ENCODE results near the gene CWC15.
A peak's percentile ranks its signal among the peaks of the same experiment; 100 is the strongest.
"Not testable (repeated sequence)": the region's sequence is repeated elsewhere in the genome, so short reads cannot be mapped to it uniquely, and the experiment has no call there.

The CWC15 gene

DNA sequence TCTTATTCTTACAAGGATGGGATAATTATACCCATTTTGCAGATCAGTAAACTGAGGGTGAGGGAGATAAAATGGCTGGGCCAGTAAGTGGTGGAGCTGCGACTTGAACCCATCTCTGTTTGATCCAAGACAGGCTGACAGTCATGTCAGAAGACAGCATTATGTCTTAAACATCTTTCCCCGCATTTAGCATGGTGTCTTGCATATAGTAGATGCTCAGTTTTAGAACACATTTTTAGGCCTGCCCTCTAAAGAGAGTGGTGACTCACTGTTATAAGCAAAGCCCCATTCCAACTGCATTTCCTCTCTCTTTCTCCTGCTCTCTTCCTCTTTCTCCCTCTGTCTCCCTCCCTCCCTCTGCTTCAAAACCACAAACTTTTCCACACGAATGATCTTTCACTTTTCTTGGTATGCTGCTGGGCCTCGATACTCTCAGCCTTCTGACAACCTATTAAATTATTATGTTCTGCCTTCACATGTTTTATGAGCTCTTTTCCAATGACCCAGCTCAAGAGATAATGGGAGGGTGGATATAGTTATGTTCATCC lies 25.2 kb downstream of the CWC15 start:
- DNase-seq = no peak

DNA sequence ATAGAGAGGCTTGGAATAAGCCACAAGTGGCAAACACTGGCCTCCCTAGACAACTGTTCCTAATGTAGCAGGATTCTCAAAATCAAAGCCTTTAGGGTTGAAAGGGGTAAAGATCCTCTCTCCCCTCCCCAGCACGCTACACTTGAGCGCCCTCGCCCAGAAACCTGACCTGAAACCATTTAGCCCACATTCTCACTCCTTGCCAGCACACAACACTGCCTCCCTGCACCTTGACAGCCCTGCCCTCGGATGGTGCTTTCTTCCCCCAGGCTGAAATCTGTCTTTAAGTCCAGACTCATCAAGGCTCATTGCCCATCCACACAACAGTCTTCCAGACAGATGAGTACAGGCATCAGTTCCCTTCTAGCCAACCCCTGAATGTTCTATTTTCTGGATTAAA lies 26.5 kb downstream of the CWC15 start:
- no peak for DNase-seq

DNA sequence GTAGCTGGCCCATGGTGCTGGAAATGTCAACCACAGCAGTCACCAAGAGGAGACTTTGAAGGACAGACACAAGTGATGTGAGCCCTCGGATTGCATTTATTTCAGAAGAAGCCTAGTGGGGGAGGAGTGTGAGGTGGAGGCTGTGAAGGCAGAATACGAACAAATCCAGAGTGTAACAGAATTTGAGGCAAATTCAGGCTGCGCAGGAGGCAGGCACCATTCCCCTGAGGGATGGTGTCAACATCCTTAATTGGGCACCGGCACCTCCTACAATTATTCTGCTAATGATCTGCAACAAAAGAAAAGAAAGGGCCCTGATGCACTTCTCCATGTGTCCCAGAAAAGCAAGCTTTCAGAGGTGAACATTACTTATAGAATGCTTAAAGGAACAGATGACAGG lies 32.2 kb downstream of the CWC15 start:
- DNase-seq = peak in 2 of 3 experiments; percentile 23 to 71

DNA sequence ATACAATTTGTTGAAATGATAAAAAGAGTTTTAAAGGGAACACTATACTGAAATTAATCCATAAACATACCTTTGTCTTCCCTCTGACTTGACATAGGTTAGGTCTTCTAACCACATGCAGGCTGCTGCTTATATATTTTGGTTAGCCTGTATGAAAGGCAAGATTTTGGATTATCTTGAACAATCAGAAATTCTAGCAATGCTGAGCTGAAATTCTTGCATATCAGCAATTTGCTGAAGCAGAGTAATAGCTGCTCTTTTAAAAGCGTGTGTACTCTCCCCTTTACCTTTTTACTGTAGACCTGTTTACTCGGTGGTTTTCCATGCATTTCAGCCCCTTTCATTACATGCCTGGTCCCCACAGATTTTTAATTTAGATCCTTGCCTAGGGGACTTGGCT lies 34.0 kb downstream of the CWC15 start:
- no peak for DNase-seq

DNA sequence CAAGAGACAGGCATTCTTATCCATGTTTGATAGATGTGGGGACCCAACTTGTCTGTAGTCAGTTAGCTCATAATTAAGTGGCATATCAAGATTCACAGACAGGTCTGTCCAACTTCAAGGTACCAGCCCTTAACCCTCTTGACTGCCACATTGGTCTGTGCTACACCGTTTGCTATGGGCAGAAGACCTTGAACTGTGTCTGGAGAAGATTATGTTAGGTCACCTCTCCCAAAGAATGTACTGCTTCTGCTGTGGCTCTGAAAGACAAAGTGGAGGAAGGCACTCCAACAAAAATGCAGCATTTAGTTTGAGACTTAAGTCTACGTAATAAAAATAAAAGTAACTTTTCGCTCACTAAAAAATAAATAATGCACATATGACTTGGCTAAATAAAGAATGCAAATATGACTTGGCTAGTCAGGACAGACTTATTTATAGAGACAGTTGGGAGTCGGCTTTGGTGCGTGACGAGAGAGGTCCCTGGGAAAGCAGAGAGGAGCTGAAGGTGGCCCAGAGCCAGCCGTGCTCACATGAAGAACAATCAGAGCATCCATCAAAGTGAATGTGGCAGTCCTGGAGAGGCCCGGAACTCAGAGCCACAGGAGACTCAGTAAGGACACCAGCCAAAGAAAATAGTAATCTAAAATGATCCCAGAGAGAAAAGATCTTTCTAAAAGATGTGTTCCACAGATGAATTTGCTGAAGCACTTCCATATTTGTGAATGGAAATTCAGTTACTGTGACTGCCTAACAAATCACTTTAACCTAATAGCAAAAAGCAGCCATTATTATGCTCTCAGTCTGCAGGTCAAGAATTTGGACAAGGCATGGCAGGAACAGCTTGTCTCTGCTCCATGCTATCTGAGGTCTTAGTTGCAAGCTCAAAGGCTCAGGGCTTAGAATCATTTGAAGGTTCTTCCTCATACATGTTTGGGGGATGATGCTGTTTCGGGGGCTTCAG lies 35.0 kb downstream of the CWC15 start:
- DNase-seq = peak in 1 of 3 experiments; percentile 79

DNA sequence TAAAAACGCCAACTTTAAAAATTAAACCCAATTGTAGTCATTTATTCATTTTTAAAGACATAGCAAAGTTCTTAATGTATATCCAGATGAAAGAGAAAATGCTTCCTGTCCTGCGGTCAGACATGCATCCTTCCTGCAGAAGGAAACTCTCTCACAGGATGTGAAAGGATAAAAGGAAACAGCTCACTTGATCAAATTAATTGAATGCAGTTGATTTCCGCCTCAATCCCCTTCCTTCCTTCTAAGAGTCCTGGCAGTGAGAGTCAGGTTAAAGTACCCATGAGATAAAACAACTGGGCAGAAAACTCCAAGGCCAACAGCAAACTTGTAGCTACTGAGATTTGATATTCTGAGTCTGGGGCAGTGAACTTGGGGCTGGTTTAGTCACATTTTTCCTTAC lies 38.5 kb downstream of the CWC15 start:
- no peak for DNase-seq

DNA sequence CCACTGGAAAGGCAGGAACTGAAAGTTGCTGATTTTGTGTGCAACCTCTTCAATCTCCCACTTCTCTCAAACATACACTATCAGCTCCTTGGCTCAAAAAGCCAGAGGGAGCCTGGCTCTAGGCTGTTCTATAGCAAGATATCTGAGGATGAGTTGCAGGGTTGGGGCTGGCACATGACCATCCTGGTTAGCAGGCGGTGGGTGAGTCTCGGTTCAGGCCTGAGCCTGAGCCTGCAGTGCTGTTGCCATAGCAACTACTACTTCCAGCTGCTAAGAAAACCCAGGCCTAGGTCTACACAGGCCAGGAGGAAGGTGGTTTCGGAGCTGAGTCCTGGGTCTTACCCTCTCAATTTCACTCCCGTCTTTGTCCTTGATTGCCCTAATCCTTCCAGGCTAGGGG lies 39.0 kb downstream of the CWC15 start:
- DNase-seq = peak in 1 of 3 experiments; percentile 21

DNA sequence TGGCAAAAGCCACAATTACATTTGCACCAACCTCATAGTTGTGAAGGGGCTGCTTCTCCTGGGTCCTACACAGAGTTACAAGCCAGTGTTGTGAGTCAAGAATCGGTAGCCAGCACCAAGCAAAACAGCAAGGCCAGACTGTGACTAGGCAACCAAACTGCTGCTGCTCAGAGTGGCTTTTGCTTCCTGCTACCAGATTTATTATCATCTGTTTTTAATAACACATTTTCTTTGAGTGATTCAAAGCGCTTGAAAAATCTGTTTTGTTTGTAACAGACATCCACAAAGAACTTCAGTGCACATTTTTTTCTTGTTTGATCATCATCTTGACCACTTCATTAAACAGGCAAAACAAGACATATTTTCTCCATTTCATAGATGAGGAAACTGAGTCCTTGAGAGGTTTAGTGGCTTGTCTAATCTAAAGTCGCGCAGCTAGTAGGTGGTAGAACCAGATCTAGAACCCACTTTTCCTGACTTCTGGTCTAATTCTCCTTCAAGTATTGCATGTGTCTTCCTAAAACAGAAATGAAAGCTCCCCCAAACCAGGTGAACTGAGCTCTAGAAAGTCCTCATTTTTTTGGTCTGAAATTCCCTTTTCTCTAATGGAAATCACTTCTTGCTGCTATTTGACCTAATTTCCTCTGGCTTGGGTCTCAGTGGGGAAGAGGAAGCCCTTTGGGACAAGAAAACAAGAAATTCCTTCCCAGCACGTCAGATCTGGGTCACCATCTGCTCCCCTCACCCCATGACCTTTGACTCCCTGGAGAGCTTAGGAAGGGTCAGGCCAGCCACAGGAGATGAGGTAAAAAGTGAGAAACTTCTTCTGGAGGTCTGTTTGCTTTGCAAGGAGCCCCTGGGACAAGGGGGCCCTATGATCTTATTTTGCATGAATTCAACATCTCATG lies 39.9 kb downstream of the CWC15 start:
- peak in 1 of 3 experiments; percentile 32 for DNase-seq

DNA sequence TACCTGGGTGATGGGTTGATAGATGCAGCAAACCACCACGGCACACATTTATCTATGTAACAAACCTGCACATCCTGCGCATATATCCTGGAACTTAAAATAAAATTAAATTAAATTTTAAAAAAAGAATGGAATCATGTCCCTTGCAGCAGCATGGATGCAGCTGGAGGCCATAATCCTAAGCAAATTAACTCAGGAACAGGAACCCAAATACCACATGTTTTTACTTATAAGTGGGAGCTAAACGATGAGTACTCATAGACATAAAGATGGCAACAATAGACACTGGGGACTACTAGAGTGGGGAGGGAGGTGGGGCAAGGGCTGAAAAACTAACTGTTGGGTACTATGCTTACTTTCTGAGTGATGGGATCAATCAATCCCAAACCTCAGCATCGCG lies 40.9 kb downstream of the CWC15 start:
- no peak for DNase-seq

DNA sequence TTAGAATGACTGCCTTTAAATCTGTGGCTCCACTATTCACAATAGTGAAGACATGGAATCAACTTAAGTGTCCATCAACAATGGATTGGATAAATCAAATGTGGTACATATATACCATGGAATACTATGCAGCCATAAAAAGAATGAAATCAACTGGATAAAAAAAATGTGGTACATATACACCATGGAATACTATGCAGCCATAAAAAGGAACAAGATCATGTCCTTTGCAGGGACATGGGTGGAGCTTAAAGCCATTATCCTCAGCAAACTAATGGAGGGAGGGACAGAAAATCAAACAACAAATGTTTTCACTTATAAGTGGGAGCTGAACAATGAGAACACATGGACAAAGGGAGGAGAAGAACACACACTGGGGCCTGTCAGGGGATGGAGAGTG lies 41.3 kb downstream of the CWC15 start:
- not testable (repeated sequence) for DNase-seq

DNA sequence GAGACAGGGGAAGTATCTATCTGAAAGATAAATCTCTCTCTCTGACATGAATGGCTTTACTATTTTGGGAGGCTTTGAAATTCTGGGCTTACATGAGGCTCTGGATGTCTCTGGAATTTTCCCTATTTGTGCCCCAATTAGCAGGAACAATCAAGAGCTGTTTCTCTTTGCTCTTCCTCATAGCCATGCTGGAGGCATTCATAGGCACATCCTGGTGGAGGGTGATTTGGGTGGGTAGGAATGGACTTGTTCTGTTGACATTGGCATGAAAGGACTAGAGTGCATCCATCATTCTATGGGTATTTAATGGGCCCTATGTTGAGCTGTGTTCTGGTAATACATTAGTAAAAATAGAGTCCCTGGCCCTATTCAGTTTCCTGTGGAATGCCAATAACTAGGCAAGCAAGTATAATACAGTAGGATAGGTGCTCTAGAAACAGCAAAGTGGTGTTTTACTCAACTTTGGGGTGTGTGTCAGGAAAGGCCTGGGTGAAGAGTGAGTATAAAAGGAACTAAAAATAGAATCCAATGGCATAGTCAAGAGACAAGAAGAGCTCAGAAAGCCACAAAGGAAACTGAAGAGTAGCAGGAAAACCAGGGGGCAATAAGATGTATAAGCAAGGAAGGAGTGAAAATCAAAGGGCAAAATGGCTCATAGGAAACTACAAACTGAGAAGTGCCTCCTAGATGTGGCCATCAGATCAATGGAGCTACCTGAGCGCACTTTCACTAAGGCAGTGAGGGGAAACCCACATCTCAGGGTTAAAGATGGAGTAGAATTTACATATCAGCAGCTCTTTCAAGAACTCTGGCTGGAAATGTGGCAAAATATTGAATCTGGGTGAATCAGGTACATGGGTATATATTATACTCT lies 45.0 kb downstream of the CWC15 start:
- no peak for DNase-seq

DNA sequence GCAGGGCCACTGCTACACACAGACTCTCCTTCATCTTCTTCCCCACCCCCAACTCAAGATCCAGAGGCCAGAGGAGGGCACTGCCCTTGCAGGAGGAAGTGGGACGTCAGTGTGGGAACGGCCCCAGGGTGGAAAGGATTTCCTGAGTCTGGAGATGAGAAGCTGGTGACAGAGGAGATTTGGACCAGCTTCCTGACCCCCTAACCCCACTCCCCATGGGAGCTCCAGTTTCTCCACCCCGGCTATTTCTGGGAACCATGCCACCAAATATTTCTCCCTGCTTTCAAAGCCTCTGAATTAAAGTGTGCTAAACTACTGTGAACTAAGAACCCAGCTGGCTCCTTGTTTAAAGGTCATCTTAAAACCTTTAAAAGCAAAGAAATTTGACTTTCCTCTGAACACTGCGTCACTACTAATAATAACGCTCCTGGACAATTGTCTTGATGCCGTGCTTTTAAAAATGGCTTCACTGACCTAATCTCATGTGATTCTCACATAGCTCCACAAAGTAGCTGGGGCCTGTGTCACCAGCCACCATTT lies 46.6 kb downstream of the CWC15 start:
- no peak for DNase-seq

DNA sequence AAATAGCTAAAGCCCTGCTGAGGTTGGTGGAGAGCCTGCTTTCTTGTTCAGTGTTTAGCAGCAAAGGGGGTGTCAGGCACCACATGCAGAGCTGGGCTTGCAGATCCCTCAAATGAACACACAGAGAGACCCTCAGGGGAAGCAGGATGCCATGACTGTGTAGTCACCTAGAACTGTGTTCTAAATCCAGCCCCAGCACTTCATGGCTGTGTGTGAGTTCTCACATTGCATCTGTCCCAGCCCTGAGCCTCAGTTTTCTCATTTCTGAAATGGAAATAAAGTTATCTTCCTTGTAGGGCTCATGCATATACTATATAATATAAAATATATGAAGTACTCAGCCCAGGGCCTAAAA lies 47.1 kb downstream of the CWC15 start:
- DNase-seq = no peak

DNA sequence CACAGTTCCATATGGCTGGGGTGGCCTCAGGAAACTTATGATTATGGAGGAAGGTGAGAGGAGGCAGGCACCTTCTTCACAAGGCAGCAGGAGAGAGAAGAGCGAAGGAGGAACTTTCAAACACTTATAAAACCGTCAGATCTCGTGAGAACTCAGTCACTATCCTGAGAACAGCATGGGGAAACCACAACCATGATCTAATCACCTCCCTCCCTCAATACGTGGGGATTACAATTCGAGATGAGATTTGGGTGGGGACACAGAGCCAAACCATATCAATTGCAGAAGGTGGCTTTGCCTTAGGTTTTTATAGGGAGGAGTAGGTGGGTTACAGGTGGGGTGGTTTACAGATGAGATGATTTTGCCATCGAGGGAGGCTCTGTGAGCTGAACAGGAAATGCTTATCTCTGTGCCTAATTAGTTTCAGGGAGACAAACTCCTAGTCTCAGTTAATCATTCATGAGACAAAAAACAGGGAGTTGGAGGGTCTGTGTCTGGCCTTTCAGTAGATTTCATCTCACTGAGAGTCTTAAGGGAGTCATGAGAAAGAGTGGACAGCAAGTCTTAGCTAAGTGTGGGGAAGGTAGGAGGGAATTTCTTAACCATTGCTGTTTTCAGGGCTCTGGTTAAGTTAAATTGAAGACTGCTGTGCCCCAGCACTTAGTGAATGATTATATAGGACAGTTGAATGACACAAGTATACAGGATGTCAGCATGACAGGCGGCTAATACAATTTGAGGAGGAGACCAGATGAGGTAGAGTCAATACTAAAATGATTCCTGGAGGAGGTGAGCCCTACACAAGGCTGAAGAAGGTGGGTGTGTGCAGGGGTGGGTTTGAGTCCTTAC lies 47.7 kb downstream of the CWC15 start:
- DNase-seq = no peak

DNA sequence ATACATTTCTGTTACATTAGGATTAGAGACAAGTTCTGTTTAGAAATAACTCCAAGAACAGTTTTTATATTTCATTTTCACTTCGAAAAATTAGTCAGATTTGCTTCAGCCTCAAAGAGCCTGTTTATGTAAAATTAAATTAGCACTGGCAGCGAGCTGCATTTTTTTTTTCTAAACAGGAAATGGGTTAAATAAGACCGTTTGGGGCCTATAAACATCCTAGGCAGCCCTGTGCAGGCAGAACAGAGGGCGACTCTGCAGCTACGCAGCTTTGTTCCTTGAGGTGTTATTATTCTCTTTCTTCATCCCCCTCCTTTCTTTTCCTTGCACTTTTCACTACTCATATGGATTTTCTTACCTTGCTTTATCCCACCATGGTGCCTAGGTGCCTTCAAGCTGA lies 48.7 kb downstream of the CWC15 start:
- no peak for DNase-seq

DNA sequence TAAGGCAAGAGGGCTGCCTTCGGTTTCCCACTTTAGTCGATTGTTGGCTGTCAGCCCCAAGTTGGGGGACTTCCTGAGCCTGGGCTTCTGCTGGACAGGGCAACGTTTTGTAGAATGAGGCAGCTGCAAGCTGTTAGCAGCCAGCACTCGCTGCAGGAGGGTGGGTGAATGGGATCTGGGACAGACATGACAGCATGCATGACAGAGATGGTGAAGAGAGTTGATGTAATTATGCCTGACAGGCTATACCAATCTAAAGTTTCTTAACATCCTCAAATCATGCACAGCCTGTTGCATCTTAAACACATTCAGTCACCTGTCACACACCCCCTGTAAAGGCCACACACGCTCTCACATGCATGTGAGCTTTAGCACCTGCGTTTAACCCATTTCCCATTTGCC lies 49.2 kb downstream of the CWC15 start:
- no peak for DNase-seq

DNA sequence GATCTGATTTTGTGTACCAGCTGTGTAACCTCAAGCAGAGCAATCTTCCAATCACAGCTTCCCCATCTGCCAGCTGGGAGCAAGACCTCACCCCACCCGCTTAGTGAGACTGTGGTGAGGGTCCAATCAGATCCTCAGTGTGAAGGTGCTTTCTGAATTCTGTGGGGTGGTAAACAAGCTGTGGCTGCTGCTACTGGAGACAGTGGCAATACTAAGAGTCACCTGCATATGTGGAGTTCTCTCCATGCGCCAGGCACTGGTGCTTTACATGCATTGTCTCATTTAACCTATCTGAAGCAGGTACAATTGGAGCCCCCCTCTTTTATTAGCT lies 50.4 kb downstream of the CWC15 start:
- DNase-seq = no peak

DNA sequence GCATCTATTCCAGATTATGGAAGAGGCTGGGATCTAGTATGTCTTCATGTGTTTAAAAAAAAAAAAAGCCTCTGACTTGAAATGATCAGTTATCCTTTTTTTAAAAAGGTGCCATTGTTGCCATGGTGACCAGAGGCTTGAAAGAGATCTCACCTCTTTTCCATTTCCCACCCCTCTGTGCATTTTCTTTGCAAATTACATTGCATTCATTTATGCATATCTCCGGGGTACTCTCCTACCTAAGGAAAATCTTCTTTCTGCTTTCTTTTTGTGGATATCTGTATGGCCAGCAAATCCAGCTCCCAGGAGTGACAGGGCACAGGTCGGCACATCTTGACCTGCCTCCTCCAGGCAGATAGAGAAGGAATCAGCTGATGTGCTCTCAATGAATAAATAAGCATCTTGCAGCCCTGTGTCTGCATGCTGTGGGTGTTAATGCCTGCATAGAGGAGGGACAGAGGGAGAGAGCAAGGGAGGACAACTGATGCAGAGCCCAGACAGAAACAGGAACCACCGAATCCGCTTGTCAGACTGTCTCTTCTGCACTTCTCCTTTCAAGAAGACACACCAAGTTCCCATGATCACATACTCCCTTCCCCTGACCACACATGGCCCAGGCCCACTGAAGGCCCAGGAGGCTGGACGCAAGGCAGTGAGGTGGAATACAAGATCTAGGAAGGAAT lies 50.9 kb downstream of the CWC15 start:
- no peak for DNase-seq

DNA sequence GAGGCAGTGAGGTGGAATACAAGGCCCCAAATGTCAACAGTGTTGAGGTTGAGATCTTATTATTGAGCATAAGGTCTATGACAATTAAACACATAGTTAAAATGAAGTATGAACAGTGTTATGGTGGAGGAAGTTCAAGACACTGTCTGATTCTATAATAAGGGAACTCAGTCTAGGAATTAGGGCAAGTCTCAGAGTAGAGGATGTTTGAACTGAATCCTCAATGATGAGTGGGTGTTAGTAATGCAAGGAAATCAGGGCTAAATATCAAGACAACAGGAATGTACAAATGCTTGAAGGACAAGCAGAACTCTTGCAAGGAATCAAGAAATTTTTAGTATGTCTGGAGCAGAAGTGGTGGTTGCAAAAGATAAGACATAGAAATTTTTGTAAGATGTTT lies 53.0 kb downstream of the CWC15 start:
- no peak for DNase-seq

DNA sequence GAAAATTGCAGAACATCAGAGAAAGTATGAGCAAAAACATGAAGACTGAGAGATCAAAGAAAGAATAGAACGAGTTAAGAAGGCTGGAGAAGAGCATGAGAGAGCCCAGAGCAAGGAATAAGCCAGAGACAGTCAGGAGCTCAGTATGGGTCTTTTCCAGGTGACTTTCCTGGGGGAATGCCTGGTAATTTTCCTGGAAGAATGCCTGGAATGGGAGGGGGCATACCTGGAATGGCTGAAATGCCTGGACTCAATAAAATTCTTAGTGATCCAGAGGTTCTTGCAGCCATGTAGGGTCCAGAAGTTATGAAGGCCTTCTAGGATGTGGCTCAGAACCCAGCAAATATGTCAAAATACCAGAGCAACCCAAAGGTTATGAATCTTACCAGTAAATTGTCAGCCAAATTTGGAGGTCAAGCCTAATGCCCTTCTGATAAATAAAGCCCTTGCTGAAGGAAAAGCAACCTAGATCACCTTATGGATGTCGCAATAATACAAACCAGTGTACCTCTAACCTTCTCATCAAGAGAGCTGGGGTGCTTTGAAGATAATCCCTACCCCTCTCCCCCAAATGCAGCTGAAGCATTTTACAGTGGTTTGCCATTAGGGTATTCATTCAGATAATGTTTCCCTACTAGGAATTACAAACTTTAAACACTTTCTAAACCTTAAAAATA lies 59.5 kb downstream of the CWC15 start:
- DNase-seq = not testable (repeated sequence)
